ENCODE results near the gene CAPS.

The CAPS gene

GRCh38 chr19:5932609-5933262 is 18.7 kb downstream of the CAPS start:
- peak in 24 of 58 donors; percentile 7 to 65 (median 35) for DNase-seq

GRCh38 chr19:5933391-5934068 is 19.5 kb downstream of the CAPS start:
- no peak for DNase-seq

GRCh38 chr19:5934069-5934401 is 20.0 kb downstream of the CAPS start:
- DNase-seq = no peak

GRCh38 chr19:5934774-5935472 is 20.9 kb downstream of the CAPS start:
- DNase-seq = peak in 3 of 58 donors; percentile 12 to 27 (median 15)

GRCh38 chr19:5935473-5936291 is 21.6 kb downstream of the CAPS start:
- peak in 1 of 58 donors; percentile 56 for DNase-seq

- DNase-seq = no peak
Observed at GRCh38 chr19:5936292-5936592, 22.2 kb downstream of the CAPS start.

GRCh38 chr19:5937550-5937949 is 23.5 kb downstream of the CAPS start:
- no peak for DNase-seq

GRCh38 chr19:5940260-5941208 is 26.5 kb downstream of the CAPS start:
- DNase-seq = no peak

- no peak for DNase-seq
Observed at GRCh38 chr19:5941673-5942072, 27.6 kb downstream of the CAPS start.

- DNase-seq = no peak
Observed at GRCh38 chr19:5943045-5943444, 29.0 kb downstream of the CAPS start.

- DNase-seq = no peak
Observed at GRCh38 chr19:5943623-5944022, 29.6 kb downstream of the CAPS start.

- DNase-seq = peak in 53 of 58 donors; percentile 6 to 90 (median 66)
Observed at GRCh38 chr19:5947435-5947834, 33.4 kb downstream of the CAPS start.

- peak in 7 of 58 donors; percentile 6 to 29 (median 19) for DNase-seq
Observed at GRCh38 chr19:5948752-5949564, 34.9 kb downstream of the CAPS start.

GRCh38 chr19:5949792-5950305 is 35.8 kb downstream of the CAPS start:
- peak in 1 of 58 donors; percentile 14 for DNase-seq

GRCh38 chr19:5950741-5951140 is 36.7 kb downstream of the CAPS start:
- DNase-seq = no peak

- DNase-seq = peak in 15 of 58 donors; percentile 14 to 47 (median 27)
Observed at GRCh38 chr19:5951338-5951861, 37.3 kb downstream of the CAPS start.

- no peak for DNase-seq
Observed at GRCh38 chr19:5952193-5953029, 38.4 kb downstream of the CAPS start.

- DNase-seq = no peak
Observed at GRCh38 chr19:5953030-5953589, 39.1 kb downstream of the CAPS start.

All from anterior cingulate cortex (tissue), 58 donors.